ENCODE measurements around the gene PREX1.
A peak's percentile ranks its signal among the peaks of the same experiment; 100 is the strongest.

The PREX1 gene

DNA sequence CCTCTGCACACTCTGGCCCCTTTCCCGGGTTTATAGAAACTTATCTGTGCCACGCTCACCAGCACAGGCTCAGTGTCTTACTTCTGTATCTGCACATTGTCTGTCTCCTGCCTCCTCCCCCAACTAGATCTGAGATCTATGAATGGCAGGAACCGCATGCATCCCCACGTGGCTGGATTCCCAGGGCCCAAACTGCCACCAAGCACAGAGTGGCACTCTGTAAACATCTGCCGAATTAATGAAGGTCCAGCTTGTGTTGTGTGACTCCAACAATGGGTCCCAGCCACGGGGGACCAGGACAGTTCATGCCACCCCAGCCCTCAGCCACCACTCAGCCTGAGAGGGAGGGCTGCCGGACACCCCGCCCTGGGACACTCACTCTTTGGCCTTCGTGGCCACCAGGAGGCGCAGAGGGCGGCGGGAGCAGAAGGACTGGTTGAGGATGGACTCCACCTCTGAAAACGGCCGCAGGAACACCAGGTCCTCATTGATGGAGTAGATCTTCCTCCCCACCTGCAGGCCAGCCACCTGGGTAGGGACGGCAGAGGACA lies 171.1 kb downstream of the PREX1 start:
- no peak for DNase-seq (ENCODE audit: low read depth)

DNA sequence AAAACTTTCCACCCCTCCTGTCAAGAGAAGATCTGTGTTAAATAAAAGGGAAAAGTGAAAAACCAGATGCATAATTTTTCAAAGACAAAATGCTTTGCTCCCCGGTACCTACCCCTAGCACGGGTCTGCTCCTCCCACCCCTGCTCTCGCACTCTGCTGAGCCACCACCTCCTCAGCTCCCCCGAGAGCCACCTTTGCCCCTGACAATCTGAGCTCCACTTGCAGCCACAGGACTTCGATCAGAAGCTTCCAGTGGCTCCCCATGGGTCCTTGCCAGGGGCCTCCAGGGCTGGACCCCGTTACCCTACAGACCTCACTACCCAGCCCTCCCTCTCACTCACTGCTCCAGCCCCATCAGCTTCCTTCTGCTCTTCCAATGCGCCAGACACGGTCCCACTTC lies 171.7 kb downstream of the PREX1 start:
- DNase-seq (ENCODE audit: low read depth) = no peak

- no peak for DNase-seq (ENCODE audit: low read depth)
These were observed 174.1 kb downstream of the PREX1 start for GRCh38 chr20:48653706-48654051.

DNA sequence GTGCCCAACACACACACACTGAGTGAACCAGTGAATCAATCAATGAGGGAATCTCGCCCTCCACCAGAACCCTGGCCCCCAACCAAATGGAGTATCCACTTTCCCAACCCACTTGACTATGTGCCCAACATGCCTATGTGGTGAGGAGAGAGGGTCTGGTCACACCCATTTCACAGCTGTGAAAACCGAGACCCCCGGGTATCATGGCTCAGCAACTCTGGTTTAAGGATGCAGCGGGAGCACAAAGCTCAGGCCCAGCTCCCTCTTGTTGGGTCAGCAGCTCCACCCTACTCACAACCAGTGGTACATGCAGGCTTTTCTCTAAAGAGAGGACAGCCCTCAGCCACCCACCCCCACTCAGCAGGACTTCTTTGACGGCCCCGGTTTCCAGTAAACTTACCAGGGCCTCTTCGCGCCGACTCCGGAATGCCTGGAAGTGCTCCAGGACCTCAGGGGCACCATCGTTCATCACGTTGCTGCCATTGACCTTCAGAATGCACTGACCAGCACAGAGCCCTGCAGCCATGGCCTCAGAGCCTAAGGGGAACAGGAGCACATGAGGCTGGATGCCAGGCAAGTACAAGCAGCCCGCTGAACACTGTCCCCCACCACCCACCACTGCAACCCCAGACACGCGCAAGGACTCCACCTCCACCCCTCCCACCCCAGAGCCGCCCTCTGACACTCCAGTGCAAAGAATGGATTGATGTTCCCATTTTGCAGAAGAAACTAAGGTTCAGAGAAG lies 174.7 kb downstream of the PREX1 start:
- no peak for DNase-seq (ENCODE audit: low read depth)

DNA sequence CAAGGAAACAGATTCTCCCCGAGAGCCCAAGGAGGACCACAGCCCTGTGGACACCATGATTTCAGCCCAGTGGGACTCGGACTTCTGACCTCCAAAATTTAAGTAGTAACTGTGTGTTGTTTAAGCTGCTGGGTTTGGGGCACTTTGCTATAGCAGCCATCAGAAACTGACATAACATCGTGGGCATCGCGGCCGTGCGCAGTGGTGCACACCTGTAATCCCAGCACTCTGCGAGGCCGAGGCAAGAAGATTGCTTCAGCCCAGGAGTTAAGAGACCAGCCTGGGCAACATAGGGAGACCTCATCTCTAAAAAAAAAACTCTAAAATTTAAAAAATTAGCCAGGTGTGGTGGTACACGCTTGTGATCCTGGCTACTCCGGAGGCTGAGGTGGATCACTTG lies 175.8 kb downstream of the PREX1 start:
- no peak for DNase-seq (ENCODE audit: low read depth)

DNA sequence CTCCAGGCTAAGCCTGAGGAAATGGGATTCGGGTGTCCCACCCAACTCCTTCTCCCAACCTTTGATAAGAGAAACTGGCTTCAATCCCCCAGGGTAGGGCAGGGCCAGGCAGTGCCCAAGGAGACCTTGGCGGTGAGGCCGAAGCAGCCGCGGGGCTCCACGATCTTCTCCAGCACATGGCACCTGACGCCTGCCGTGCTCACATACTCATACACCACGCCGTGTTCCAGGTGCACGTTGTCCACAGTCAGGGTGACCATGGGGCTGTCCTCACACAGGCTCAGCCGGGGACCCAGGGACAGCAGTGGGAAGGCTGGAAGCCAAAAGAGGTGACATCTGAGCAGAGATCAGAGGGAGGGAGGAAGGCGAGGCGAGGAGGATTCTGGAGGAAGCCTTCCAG lies 176.5 kb downstream of the PREX1 start:
- no peak for DNase-seq (ENCODE audit: low read depth)

DNA sequence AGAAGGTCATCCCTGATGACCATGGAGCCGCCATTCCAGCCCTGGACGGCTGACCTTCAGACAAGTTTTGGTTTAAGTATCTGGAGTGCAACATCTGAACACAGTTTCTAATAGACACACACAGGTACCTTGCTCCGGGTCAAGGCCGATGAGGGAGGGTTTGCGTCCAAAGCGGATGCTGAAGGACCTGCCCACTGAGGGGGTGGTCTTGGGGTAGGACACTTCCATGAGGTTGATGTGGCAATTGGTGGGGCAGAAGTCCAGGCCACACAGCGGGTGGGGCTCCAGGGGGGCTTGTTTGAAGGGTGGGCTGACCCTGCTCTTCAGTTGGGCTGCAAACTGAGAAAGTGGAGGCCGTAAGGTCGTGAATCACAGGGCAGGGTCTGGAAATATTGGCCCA lies 177.9 kb downstream of the PREX1 start:
- no peak for DNase-seq (ENCODE audit: low read depth)

DNA sequence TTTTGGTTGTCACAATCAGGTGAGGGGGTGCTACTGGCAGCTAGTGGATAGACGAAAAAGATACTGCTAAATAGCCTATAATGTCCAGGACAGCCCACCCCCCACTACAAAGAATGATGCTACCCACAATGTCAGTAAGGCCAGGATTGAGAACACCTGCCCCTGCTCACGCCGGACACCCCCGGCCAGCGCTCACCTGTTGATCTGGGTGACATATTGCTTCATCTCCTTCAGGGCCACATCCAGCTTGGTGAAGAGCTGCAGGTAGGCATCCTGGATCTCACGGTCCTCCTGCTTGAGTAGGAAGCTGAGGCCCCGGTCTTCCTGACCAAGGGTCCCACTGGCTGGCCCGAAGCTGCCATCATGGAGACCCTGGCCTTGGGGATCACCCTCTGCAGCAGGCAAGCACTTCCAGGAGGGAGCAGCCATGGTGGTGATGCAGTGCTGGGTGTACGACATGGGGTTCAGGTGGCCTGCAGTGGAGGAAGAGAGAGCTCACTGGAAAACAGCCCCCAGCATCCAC lies 178.6 kb downstream of the PREX1 start:
- DNase-seq (ENCODE audit: low read depth) = no peak

DNA sequence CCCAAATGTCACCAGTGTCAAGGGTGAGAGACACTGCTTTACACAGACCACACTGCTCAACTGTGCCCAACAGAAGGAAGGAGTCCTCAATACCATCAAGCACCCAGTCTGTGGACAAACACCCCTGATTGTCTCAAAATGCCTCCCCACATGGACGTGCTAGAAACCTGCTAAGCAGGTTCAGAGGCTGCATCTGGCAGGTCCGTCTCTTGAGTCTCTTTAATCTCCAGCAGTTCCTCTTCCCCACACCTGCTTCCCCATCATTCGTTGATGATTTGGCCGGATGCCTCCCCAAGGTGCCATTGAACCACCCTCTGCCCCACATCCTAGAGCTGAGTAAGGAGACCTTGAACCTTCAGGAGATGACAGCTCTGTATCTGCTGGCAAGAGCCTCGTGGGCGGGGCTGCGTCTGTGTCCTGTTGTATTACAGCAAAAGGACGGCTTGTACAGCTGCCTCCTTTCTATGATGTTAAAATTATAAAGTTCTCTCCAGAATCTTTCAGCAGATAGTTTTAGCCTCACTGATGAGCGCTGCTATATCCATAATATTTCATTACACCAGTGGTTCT lies 179.2 kb downstream of the PREX1 start:
- no peak for DNase-seq (ENCODE audit: low read depth)

DNA sequence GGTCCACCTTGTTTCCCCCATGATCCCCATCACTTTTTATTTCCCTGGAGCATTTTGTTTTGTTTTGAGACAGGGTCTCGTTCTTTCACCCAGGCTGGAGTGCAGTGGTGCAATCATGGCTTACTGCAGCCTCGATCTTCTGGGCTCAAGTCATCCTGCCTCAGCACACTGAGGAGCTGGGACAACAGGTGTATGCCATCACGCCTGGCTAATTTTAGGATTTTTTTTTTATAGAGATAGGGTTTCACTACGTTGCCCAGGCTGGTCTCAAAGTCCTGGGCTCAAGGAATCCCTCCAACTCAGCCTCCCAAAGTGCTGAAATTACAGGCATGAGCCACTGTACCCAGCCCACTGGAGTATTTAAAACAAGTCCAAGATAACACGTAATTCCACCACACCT lies 179.9 kb downstream of the PREX1 start:
- DNase-seq (ENCODE audit: low read depth) = no peak

GRCh38 chr20:48645666-48646065 lies 182.1 kb downstream of the PREX1 start:
- DNase-seq (ENCODE audit: low read depth) = no peak

- DNase-seq (ENCODE audit: low read depth) = no peak
These were observed 183.4 kb downstream of the PREX1 start for GRCh38 chr20:48644286-48644828.

- DNase-seq (ENCODE audit: low read depth) = no peak
These were observed 185.5 kb downstream of the PREX1 start for GRCh38 chr20:48642105-48642880.

DNA sequence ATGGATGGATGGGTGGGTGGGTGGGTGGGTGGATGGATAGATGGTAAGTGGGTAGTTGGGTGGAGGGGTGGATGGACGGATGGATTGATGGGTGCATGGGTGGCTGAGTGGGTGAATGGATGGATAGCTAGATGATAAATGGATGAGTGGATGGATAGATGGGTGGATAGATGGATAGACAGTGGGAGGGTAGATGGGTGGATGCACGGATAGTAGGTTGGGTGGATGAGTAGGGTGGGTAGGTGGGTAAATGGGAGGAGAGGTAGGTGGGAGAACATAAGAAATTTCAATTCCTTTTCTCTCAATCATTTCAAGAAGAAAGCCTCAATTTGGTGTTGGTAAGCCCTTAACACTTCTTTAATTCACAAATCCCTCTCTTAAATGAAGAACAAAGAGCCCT lies 186.9 kb downstream of the PREX1 start:
- DNase-seq (ENCODE audit: low read depth) = no peak

DNA sequence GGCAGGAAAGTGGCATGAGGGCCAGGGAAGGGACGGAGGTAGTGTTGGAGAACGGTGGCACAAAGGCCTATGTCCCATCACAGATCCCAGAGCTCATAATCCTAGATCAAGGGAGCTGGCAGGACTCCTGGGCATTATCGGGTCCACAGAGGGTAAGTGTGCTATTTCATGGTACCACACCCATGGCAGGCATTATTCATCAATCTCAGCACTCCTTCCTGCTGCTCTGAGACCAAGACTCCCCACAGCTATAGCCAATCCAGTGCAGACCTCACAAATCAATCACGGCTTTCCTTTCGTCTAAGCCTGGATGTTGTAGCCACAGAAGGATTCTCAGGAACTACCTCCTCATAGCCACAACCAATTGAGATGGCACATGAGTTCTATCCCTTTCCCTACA lies 187.9 kb downstream of the PREX1 start:
- no peak for DNase-seq (ENCODE audit: low read depth)

DNA sequence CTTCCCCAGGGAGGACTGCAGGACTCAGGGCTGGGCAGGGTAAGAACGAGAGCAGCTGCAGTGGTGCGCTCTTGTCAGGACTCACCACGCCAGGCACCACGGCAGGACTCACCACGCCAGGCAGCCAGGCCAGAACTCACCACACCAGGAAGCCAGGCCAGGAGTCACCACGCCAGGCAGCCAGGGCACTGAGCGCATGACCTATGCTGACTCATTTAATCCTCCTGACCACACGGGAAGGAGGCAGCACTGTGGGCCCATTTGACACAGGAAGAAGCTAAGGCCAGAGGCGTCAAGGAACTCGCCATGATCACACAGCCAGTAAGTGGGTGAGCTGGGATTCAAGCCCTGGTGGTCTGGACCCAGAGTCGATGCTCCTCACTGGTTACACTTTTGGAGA lies 189.3 kb downstream of the PREX1 start:
- no peak for DNase-seq (ENCODE audit: low read depth)

- DNase-seq (ENCODE audit: low read depth) = no peak
These were observed 190.3 kb downstream of the PREX1 start for GRCh38 chr20:48637461-48637860.

- DNase-seq (ENCODE audit: low read depth) = no peak
These were observed 191.5 kb downstream of the PREX1 start for GRCh38 chr20:48636301-48636700.

DNA sequence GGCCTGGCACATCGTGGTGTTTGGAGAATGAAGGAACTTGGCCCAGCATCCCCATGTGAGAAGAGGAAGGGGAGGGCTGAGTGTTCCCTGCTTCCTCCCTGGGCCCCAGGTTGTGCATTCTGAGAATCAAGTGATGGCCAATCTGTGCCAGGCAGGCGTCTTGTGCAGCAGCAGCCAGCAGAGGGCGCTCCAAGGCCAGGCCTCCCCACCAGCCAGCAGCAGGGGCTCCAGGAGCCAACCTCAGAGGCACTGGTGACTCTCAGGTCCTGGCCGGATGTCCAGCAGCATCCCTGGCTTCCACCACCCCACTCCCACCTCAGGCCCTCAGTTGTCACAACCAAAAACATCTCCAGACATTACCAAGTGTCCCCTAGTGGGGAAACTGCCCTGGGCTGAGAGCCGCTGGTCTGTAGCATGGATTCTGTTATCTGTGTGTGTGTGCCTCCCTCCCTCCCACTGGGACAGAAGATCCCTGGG lies 192.0 kb downstream of the PREX1 start:
- DNase-seq (ENCODE audit: low read depth) = peak; percentile 54

- DNase-seq (ENCODE audit: low read depth) = no peak
These were observed 192.4 kb downstream of the PREX1 start for GRCh38 chr20:48635361-48635760.

DNA sequence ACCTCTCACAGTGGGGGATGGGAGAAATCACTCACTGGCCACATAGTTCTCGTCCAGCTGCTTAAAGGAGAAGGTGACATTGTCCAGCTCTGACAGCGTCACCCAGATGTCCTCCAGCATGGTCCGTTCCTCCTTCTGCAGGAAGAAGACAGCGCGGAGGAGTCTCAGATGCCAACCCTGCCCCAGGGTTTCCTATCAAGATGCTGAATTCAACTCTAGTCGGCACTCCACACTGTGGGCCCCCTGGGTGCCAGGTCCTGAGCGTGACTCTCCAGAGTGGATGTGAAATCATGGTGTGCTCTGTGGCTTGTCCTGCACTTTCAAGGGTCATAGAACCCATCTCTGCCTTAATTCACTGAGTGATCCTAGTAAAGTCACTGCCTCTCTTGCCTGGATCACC lies 193.2 kb downstream of the PREX1 start:
- DNase-seq (ENCODE audit: low read depth) = no peak

DNA sequence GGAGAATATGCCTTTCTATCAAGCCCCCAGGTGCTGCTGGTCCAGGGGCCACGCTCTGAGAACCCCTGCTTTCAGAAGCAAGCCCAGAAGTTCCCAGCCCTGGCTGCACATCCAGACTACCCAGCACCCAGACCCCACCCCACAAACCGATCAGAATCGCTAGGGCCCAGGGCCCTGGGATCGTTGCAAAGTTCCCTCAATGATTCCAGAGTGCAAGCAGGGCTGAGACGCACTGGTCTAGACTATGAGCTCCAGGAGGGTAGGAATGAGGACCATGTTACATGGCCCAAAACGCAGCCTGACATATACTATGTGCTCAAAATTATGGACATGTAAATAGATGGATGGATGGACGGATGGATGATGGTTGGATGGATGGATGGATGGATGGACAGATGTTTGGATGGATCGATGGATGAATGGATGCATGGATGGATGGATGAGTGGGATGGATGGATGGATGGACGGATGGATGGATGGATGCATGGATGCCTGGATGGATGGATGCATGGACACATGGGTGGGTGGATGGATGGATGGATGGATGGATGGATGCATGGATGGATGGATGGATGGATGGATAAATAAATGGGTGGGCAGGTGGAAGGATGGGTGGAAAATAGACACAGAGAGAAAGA lies 194.1 kb downstream of the PREX1 start:
- no peak for DNase-seq (ENCODE audit: low read depth)

Data from activated T-cell treated with anti-CD3 and anti-CD28 coated beads for 1 hour (primary cell).